HG03432 (cell line): ENCODE results near the gene APBA1.

Experiments
- ATAC-seq: cut with Tn5 transposase; IDR thresholded peaks from one replicate; pipeline ENCODE4 v1.9.1; 2021; ENCODE audit warnings: mild to moderate bottlenecking, moderate library complexity; ENCODE audit not compliant: unreplicated experiment

Gene APBA1

GRCh38 chr9:69671879-69672595, at the start of gene APBA1:
TSS of gene APBA1 (minus strand) at chr9:69672371.
- ATAC-seq = peak; percentile 61

- no peak for ATAC-seq
Measured at GRCh38 chr9:69719983-69720382, 47.8 kb upstream of the APBA1 start.

GRCh38 chr9:69719367-69719766, 47.2 kb upstream of the APBA1 start:
- no peak for ATAC-seq

GRCh38 chr9:69718218-69718617, 46.0 kb upstream of the APBA1 start:
- no peak for ATAC-seq

- ATAC-seq = no peak
Measured at GRCh38 chr9:69715825-69716224, 43.7 kb upstream of the APBA1 start.

- ATAC-seq = no peak
Measured at GRCh38 chr9:69715096-69715495, 42.9 kb upstream of the APBA1 start.

- no peak for ATAC-seq
Measured at GRCh38 chr9:69697475-69697874, 25.3 kb upstream of the APBA1 start.

GRCh38 chr9:69696802-69697201, 24.6 kb upstream of the APBA1 start:
- no peak for ATAC-seq

GRCh38 chr9:69689991-69690538, 17.9 kb upstream of the APBA1 start:
- no peak for ATAC-seq

GRCh38 chr9:69683927-69684326, 11.8 kb upstream of the APBA1 start:
- ATAC-seq = no peak

- no peak for ATAC-seq
Measured at GRCh38 chr9:69678843-69679538, 6.8 kb upstream of the APBA1 start.

- no peak for ATAC-seq
Measured at GRCh38 chr9:69677931-69678330, 5.8 kb upstream of the APBA1 start.

GRCh38 chr9:69675563-69675962, 3.4 kb upstream of the APBA1 start:
- ATAC-seq = no peak

GRCh38 chr9:69674716-69675438, 2.7 kb upstream of the APBA1 start:
- no peak for ATAC-seq

- ATAC-seq = no peak
Measured at GRCh38 chr9:69674112-69674685, 2.0 kb upstream of the APBA1 start.

GRCh38 chr9:69673311-69673640, 1.1 kb upstream of the APBA1 start:
- no peak for ATAC-seq

- ATAC-seq = peak; percentile 95
Measured at GRCh38 chr9:69672596-69673310, 582 bp upstream of the APBA1 start.

GRCh38 chr9:69671311-69671878, 776 bp downstream of the APBA1 start:
- no peak for ATAC-seq

GRCh38 chr9:69667306-69667705, 4.9 kb downstream of the APBA1 start:
- no peak for ATAC-seq

GRCh38 chr9:69660304-69660703, 11.9 kb downstream of the APBA1 start:
- ATAC-seq = no peak
